HepG2 (cell line): ENCODE measurements around the gene PLA2R1. TPM values are rescaled to one million over a fixed set of nuclear protein-coding genes. Genes with fewer than 3 reads are reported as not detected.

Source experiments
- ATAC-seq: fragments of 200-7000 bp; cut with Tn5 transposase; 3 replicates; pipeline ENCODE4 v1.9.1; 2020; ENCODE audit warnings: mild to moderate bottlenecking, moderate library complexity
- BruUV-seq: library from RNA; stranded (reverse); fragments of 400-500 nt; replicated peaks from 2 replicates; lab custom pipeline; 2021; lab: Mats Ljungman, UMichigan
- CTCF ChIA-PET: fragments of 300-600 bp; formaldehyde crosslinking; extraction: SDS; loops from one replicate; lab custom pipeline; 2021; ENCODE audit warnings: low total read pairs, inconsistent platforms, low intra/inter-chr PET ratio; lab: Yijun Ruan, JAX
- POLR2A ChIA-PET: fragments of 350-600 bp; sonication (Branson Sonifier 250); formaldehyde crosslinking; loops from one replicate; lab custom pipeline; 2020; ENCODE audit warnings: antibody characterized with exemption, inconsistent platforms; lab: Yijun Ruan, JAX
- DNase-seq: peaks from one replicate; pipeline ENCODE4 v3.0.0-alpha.2; 2015; ENCODE audit warnings: low spot score
- FAIRE-seq: peaks from 3 replicates; lab custom pipeline; 2011; peaks lifted over from hg19 to GRCh38; lab: Jason Lieb, UNC
- H2AFZ ChIP-seq: one replicate; pipeline ENCODE4 v1.6.1; 2011; ENCODE audit warnings: low read length, inconsistent platforms
- H3K27ac ChIP-seq: fragments of 300-600 bp; 3 replicates; pipeline ENCODE4 v1.8.0; 2011; ENCODE audit warnings: mixed run types, mild to moderate bottlenecking, mixed read lengths, low read length, inconsistent platforms; ENCODE audit not compliant: insufficient read depth; ENCODE audit errors: extremely low read length
- H3K27me3 ChIP-seq, 2 experiments: fragments of 200-600 bp in 1 of 2; 2 replicates in 1 of 2; 3 replicates in 1 of 2; pipeline versions ENCODE4 v1.6.0 to v1.8.0; 2011; ENCODE audit warnings: low read length in 2 of 2, mild to moderate bottlenecking in 2 of 2, moderate library complexity in 2 of 2, inconsistent platforms in 1 of 2; ENCODE audit not compliant: insufficient read depth in 2 of 2, control insufficient read depth in 1 of 2
- H3K36me3 ChIP-seq, 2 experiments: fragments of 200-600 bp in 1 of 2; replicated peaks in 1 of 2; 2 replicates in 1 of 2; 3 replicates in 1 of 2; pipeline versions ENCODE4 v1.5.1 to v1.8.0; 2011; ENCODE audit warnings: low read length in 2 of 2, inconsistent platforms in 1 of 2; ENCODE audit not compliant: insufficient read depth in 2 of 2, control insufficient read depth in 1 of 2
- H3K4me1 ChIP-seq: 2 replicates; pipeline ENCODE4 v1.5.1; 2012; ENCODE audit warnings: low read length, inconsistent platforms; ENCODE audit not compliant: insufficient read depth
- H3K4me2 ChIP-seq: 2 replicates; pipeline ENCODE4 v1.6.0; 2011; ENCODE audit warnings: low read depth, low read length, inconsistent platforms
- H3K4me3 ChIP-seq, 3 experiments: fragments of 200-600 bp in 1 of 3; sonication (generic), shearing (Covaris generic) in 1 of 3; replicated peaks in 1 of 3; 2 replicates each; pipeline ENCODE4 v1.5.1; 2011 to 2016; ENCODE audit warnings: low read length in 3 of 3, inconsistent platforms in 2 of 3, low read depth in 2 of 3, mild to moderate bottlenecking in 2 of 3, control low read depth in 1 of 3, mixed read lengths in 1 of 3; ENCODE audit not compliant: insufficient read depth in 1 of 3
- H3K79me2 ChIP-seq: one replicate; pipeline ENCODE4 v1.6.1; 2011; ENCODE audit warnings: low read length, inconsistent platforms; ENCODE audit not compliant: insufficient read depth
- H3K9ac ChIP-seq: 2 replicates; pipeline ENCODE4 v1.6.0; 2011; ENCODE audit warnings: mild to moderate bottlenecking, low read depth, low read length, inconsistent platforms; ENCODE audit not compliant: insufficient read depth
- H3K9me3 ChIP-seq: 2 replicates; pipeline ENCODE4 v1.5.1; 2012; ENCODE audit warnings: mild to moderate bottlenecking, low read length
- H4K20me1 ChIP-seq: 2 replicates; pipeline ENCODE4 v1.6.0; 2011; ENCODE audit warnings: inconsistent platforms, mild to moderate bottlenecking, low read length, moderate library complexity; ENCODE audit not compliant: insufficient read depth
- IRF9 ChIP-seq: sonication (generic); formaldehyde crosslinking; IDR thresholded peaks from 2 replicates; pipeline ENCODE4 v1.8.0; 2022; ENCODE audit warnings: missing genetic modification reagents, mild to moderate bottlenecking, borderline replicate concordance
- MED8 ChIP-seq: sonication (generic); formaldehyde crosslinking; IDR thresholded peaks from 2 replicates; pipeline ENCODE4 v1.8.1; 2023; ENCODE audit warnings: mild to moderate bottlenecking, missing genetic modification reagents; ENCODE audit not compliant: insufficient replicate concordance
- MEIS1 ChIP-seq: sonication (generic); formaldehyde crosslinking; IDR thresholded peaks from 2 replicates; pipeline ENCODE4 v1.9.0; 2021; ENCODE audit warnings: mild to moderate bottlenecking, missing genetic modification reagents, moderate library complexity, borderline replicate concordance
- NBN ChIP-seq: fragments of 450-650 bp; conservative IDR thresholded peaks from 2 replicates; pipeline ENCODE4 v1.6.1; 2017
- NCOR1 ChIP-seq: fragments of 200-600 bp; sonication (generic); IDR thresholded peaks from 2 replicates; pipeline ENCODE4 v1.7.0; 2017; ENCODE audit warnings: antibody characterized with exemption, low read length, borderline replicate concordance
- PREB ChIP-seq: sonication (generic); formaldehyde crosslinking; IDR thresholded peaks from 2 replicates; pipeline ENCODE4 v1.4.0; 2020; ENCODE audit warnings: missing genetic modification reagents
- ZBTB49 ChIP-seq: sonication (generic); formaldehyde crosslinking; IDR thresholded peaks from 2 replicates; pipeline ENCODE4 v1.4.0; 2020; ENCODE audit warnings: missing genetic modification reagents, borderline replicate concordance
- ZNF331 ChIP-seq: sonication (generic); formaldehyde crosslinking; IDR thresholded peaks from 2 replicates; pipeline ENCODE4 v1.4.0; 2020; ENCODE audit warnings: missing genetic modification reagents
- ZNF44 ChIP-seq: sonication (generic); formaldehyde crosslinking; IDR thresholded peaks from 2 replicates; pipeline ENCODE4 v1.5.1; 2020; ENCODE audit warnings: mild to moderate bottlenecking, missing genetic modification reagents
- ZNF557 ChIP-seq: sonication (generic); formaldehyde crosslinking; IDR thresholded peaks from 2 replicates; pipeline ENCODE4 v1.4.0; 2020; ENCODE audit warnings: missing genetic modification reagents
- ZNF576 ChIP-seq: sonication (generic); formaldehyde crosslinking; IDR thresholded peaks from 2 replicates; pipeline ENCODE4 v1.4.0; 2020; ENCODE audit warnings: mild to moderate bottlenecking, missing genetic modification reagents
- ZNF609 ChIP-seq: sonication (generic); formaldehyde crosslinking; IDR thresholded peaks from 2 replicates; pipeline ENCODE4 v1.4.0; 2020; ENCODE audit warnings: mild to moderate bottlenecking, missing genetic modification reagents, borderline replicate concordance
- WGBS: methylation state at CpG from one replicate; pipeline ENCODE4 v1.1.6; 2017; ENCODE audit warnings: low lambda C conversion rate; 5-methylcytosine and 5-hydroxymethylcytosine counted together
- in situ Hi-C: cut with HindIII; loops from 2 replicates; pipeline ENCODE4 v1.10.0; 2017; ENCODE audit warnings: low pct_unique_long_range_greater_than_20kb; ENCODE audit not compliant: extremely low pct_ligation_motif_present
- intact Hi-C: fragments of 100-400 bp; cut with micrococcal nuclease; formaldehyde crosslinking; loops from one replicate; pipeline ENCODE4 v1.10.0; 2022; ENCODE audit not compliant: unreplicated experiment
- polyA plus RNA-seq, 8 experiments: library from polyadenylated mRNA; depleted of rRNA in 3 of 8; stranded (reverse) in 7 of 8; unstranded in 1 of 8; fragments of >200 nt; fragmentation: Illumina TruSeq in 4 of 8; extraction: Trizol in 4 of 8; gene quantifications; 2 replicates each; pipeline versions ENCODE4 v1.2.1 to v1.2.3, GENCODE V29; 2011 to 2016; ENCODE audit warnings: low read depth in 4 of 8, missing spikeins in 1 of 8, mixed read lengths in 1 of 8; ENCODE audit not compliant: insufficient read depth in 1 of 8
- total RNA-seq, 5 experiments: library from RNA; depleted of rRNA; stranded (reverse); fragments of >200 nt; fragmentation: Illumina TruSeq; extraction: Trizol; gene quantifications; 2 replicates each; pipeline ENCODE4 v1.2.3, GENCODE V29; 2016; ENCODE audit warnings: low read depth in 1 of 5

Gene PLA2R1
- total and polyA plus RNA-seq, 2 of the 13 experiments (the other 11 are each of a cell fraction or from before 2014, with no cell fraction given) = not detected

GRCh38 chr2:160077912-160078810, 15.7 kb upstream of the PLA2R1 start:
- ChIA-PET POLR2A (no interaction called here), CTCF (no interaction called here)
- in situ Hi-C loops (no loop called here), intact Hi-C loops (no loop called here)
- Histone ChIP-seq H3K4me2 (no peak overlapping the region), H4K20me1 (no peaks in the 10 kb centered on the region), H3K27ac (no peak overlapping the region), H3K4me1 (no peaks in the 10 kb centered on the region), H3K79me2 (no peaks in the 10 kb centered on the region), H3K4me3 (no peak overlapping the region), H3K36me3 (no peaks in the 10 kb centered on the region), H3K9ac (no peak overlapping the region), H3K9me3 (no peaks in the 10 kb centered on the region), H3K27me3 (no peaks in the 10 kb centered on the region), H2AFZ (no peak overlapping the region)
- BruUV-seq = no TSS peak
- no peak for FAIRE-seq
- ATAC-seq = no peak
- no peak for DNase-seq
- 11% methylated on average over 4 of the region's 4 CpGs for WGBS
- no peak for TF ChIP-seq MEIS1
- no peak for TF ChIP-seq MED8 (CRISPR knock-in tag)
- TF ChIP-seq ZNF331 (CRISPR knock-in tag) = no peak
- TF ChIP-seq ZNF44 (CRISPR knock-in tag) = no peak
- TF ChIP-seq NBN = no peak
- TF ChIP-seq IRF9 (CRISPR knock-in tag) = no peak
- no peak for TF ChIP-seq ZBTB49 (CRISPR knock-in tag)
- no peak for TF ChIP-seq NCOR1
- no peak for TF ChIP-seq ZNF576 (CRISPR knock-in tag)
- no peak for TF ChIP-seq ZNF609 (CRISPR knock-in tag)
- no peak for TF ChIP-seq PREB
- TF ChIP-seq ZNF557 (CRISPR knock-in tag) = no peak
